Gastroesophageal sphincter (tissue), 3 donors: ENCODE data around the gene CIB4.

ENCODE experiments used
- POLR2A ChIP-seq, 2 donors: fragments of 450-650 bp; IDR thresholded peaks; one replicate each; pipeline ENCODE4 v1.6.1; 2017; ENCODE audit warnings: antibody characterized with exemption in 2 of 2, mild to moderate bottlenecking in 2 of 2, moderate library complexity in 1 of 2
- POLR2AphosphoS5 ChIP-seq: sonication (generic); formaldehyde crosslinking; IDR thresholded peaks from one replicate; pipeline ENCODE4 v1.6.1; 2017; ENCODE audit warnings: antibody characterized with exemption
- TF ChIP-seq, protein P1 (sequence below), 4 experiments: fragments of 200-600 bp in 2 of 4; fragments of 450-650 bp in 2 of 4; sonication (generic) in 1 of 4; IDR thresholded peaks; one replicate each; pipeline ENCODE4 v1.5.1; 2017 to 2019; ENCODE audit warnings: antibody characterized with exemption in 4 of 4, mild to moderate bottlenecking in 2 of 4, moderate library complexity in 2 of 4

DNA sequence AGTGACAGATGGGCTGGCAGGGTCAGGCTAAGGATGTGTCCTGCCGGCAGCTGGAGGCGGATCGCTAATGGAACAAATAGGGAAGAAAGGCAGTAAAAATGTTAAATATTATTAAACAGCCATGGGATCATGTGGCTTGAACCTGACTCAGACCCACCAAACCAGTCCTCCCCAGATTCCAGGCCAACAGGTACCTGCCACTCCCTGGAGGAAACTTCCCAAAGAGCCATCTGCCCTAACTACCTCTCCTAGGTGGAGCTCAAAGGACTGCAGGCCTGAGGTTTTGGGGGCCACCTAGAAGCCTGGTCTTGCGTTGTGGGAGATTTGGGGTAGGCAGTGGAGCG, 34.3 kb downstream of the CIB4 start:
- TF ChIP-seq, protein P1, sequence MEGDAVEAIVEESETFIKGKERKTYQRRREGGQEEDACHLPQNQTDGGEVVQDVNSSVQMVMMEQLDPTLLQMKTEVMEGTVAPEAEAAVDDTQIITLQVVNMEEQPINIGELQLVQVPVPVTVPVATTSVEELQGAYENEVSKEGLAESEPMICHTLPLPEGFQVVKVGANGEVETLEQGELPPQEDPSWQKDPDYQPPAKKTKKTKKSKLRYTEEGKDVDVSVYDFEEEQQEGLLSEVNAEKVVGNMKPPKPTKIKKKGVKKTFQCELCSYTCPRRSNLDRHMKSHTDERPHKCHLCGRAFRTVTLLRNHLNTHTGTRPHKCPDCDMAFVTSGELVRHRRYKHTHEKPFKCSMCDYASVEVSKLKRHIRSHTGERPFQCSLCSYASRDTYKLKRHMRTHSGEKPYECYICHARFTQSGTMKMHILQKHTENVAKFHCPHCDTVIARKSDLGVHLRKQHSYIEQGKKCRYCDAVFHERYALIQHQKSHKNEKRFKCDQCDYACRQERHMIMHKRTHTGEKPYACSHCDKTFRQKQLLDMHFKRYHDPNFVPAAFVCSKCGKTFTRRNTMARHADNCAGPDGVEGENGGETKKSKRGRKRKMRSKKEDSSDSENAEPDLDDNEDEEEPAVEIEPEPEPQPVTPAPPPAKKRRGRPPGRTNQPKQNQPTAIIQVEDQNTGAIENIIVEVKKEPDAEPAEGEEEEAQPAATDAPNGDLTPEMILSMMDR (IDR thresholded peaks at IDR 0.05) = no peak
- TF ChIP-seq POLR2AphosphoS5 = no peak
- TF ChIP-seq POLR2A (IDR thresholded peaks at IDR 0.05) = no peak
